Activated CD8-positive, alpha-beta T cell treated with anti-CD3 and anti-CD28 coated beads, Interleukin-2, amount 10 ng/mL, durations not matched to agents 7 days and 5 days (primary cell): ENCODE data around the gene MT1H. TPM values are rescaled to one million over a fixed set of nuclear protein-coding genes. Genes with fewer than 3 reads are reported as not detected.
"Not testable (repeated sequence)": the region's sequence is repeated elsewhere in the genome, so short reads cannot be mapped to it uniquely, and the experiment has no call there.

Source experiments
- ATAC-seq: fragments of 150-1000 bp; cut with Tn5 transposase; one replicate; pipeline ENCODE4 v1.10.0; 2021; ENCODE audit warnings: moderate library complexity
- CTCF ChIA-PET: fragments of 350-600 bp; sonication (Branson Sonifier 250); formaldehyde crosslinking; loops from one replicate; lab custom pipeline; 2021; ENCODE audit warnings: antibody characterized with exemption; lab: Charles Lee
- POLR2A ChIA-PET: fragments of 350-600 bp; sonication (Branson Sonifier 250); formaldehyde crosslinking; loops from one replicate; lab custom pipeline; 2021; ENCODE audit warnings: antibody characterized with exemption; lab: Charles Lee
- DNase-seq: peaks from one replicate; pipeline ENCODE4 v3.0.0-alpha.2; 2020
- H3K27ac Mint-ChIP-seq: one replicate; pipeline ENCODE4 v1.8.0; 2021; ENCODE audit warnings: mild to moderate bottlenecking, mixed read lengths
- H3K27me3 Mint-ChIP-seq: one replicate; pipeline ENCODE4 v1.8.0; 2021; ENCODE audit warnings: low read depth, mixed read lengths
- H3K36me3 Mint-ChIP-seq: one replicate; pipeline ENCODE4 v1.8.0; 2021; ENCODE audit warnings: low read depth, mixed read lengths
- H3K4me1 Mint-ChIP-seq: one replicate; pipeline ENCODE4 v1.8.0; 2021; ENCODE audit warnings: low read depth, mixed read lengths
- H3K4me3 Mint-ChIP-seq: one replicate; pipeline ENCODE4 v1.8.0; 2021; ENCODE audit warnings: mild to moderate bottlenecking, mixed read lengths
- H3K9me3 Mint-ChIP-seq: one replicate; pipeline ENCODE4 v1.8.0; 2022; ENCODE audit warnings: mixed read lengths; ENCODE audit not compliant: insufficient read depth
- total RNA-seq, 2 experiments: library from RNA; stranded (reverse); gene quantifications; one replicate each; pipeline ENCODE4 v1.2.3, GENCODE V29; 2021

The MT1H gene
- total RNA-seq, 2 experiments from 2014 or later: 0.84 to 1.9 TPM

DNA sequence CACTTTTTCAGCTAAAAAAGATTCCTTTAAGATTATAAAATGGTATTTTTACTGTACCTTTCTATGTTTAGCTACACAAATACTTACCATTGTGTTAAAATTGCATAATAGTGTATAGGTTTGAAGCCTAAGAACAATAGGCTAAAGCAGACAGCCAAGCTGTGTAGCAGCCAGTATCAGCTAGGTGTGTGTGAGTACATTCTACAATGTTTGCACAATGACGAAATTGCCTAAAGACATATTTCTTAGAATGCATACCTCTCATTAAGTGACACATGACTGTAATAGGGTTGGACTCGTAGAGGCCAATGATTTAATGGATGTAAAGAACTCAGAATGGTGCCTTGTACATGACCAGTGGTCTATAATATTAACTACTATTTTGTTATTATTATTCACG lies 19.8 kb upstream of the MT1H start:
- no peak for DNase-seq
- no peaks in the 10 kb centered on the region for H3K36me3 Mint-ChIP-seq
- POLR2A ChIA-PET: no interaction called here
- ATAC-seq: no peak
- peaks cover 64% of the 10 kb centered on the region for H3K27me3 Mint-ChIP-seq
- no peaks in the 10 kb centered on the region for H3K4me1 Mint-ChIP-seq
- CTCF ChIA-PET: interaction anchor here (1.4 kb wide), 1 partner anchor 12 kb away, joined by 4 read pairs; no protein-coding TSS in a partner anchor
- no peak overlapping the region for H3K27ac Mint-ChIP-seq
- H3K9me3 Mint-ChIP-seq: no peaks in the 10 kb centered on the region
- no peak overlapping the region for H3K4me3 Mint-ChIP-seq

DNA sequence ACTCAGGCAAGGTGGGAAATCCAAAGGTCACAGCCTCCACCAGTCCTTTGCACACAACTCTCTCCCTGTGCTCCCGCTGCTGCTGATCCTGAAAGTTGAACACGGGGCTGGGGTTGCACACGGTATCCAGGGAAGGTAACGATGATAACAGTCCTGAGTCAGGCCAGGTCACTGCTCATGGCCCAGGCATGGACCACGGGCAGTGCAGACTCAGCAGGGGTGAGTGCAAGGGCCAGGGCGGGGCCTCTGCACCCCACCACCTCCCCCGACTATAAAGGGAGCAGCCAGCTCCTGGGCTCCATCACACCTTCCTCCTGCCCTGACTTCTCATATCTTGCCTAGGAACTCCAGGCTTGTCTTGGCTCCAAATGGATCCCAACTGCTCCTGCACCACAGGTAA lies 18.0 kb upstream of the MT1H start, which contains the start of gene MT1B:
Gene MT1B, plus strand, starts transcription at position 301 of the 400 bp plus-strand sequence. Its CDS starts 68 bp downstream, at position 369.
- POLR2A ChIA-PET: no interaction called here
- H3K4me3 Mint-ChIP-seq: no peak within 1 kb of the TSS
- H3K4me1 Mint-ChIP-seq: no peaks in the 10 kb centered on the region
- no peak within 1 kb of the TSS for H3K27ac Mint-ChIP-seq
- ATAC-seq: no peak
- H3K27me3 Mint-ChIP-seq: peaks cover 56% of the 10 kb centered on the region
- H3K9me3 Mint-ChIP-seq: no peaks in the 10 kb centered on the region
- H3K36me3 Mint-ChIP-seq: no peaks in the 10 kb centered on the region
- CTCF ChIA-PET: interaction anchor here (1.6 kb wide), 1 partner anchor 8 kb away, joined by 7 read pairs; no protein-coding TSS in a partner anchor
- DNase-seq: no peak

DNA sequence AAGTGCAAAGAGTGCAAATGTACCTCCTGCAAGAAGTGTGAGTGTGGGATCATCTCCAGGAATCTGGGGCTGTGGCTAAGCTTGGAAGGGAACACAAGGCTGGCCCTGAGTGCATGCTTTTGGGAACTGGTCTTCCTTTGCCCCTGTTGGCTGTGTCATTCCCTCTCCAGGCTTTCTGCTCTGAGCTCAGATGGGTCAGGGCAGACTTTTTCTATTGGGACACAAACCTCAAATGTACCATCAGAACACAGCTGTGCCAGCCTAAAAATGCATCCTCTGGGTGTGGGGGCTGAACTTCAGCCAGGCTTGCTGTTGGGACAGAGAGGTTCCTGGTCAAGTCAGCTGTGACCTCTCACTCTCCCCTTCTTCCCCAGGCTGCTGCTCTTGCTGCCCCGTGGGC lies 17.0 kb upstream of the MT1H start:
- CTCF ChIA-PET: interaction anchor here (1.0 to 1.6 kb wide), 3 partner anchors 9 to 76 kb away, joined by 3 to 7 read pairs (median 3); no protein-coding TSS in a partner anchor
- no peak for DNase-seq
- Mint-ChIP-seq H3K27ac (no peak overlapping the region), H3K4me1 (peaks cover 4% of the 10 kb centered on the region), H3K27me3 (peaks cover 49% of the 10 kb centered on the region), H3K9me3 (no peaks in the 10 kb centered on the region), H3K36me3 (no peaks in the 10 kb centered on the region), H3K4me3 (no peak overlapping the region)
- POLR2A ChIA-PET: no interaction called here
- ATAC-seq: no peak

DNA sequence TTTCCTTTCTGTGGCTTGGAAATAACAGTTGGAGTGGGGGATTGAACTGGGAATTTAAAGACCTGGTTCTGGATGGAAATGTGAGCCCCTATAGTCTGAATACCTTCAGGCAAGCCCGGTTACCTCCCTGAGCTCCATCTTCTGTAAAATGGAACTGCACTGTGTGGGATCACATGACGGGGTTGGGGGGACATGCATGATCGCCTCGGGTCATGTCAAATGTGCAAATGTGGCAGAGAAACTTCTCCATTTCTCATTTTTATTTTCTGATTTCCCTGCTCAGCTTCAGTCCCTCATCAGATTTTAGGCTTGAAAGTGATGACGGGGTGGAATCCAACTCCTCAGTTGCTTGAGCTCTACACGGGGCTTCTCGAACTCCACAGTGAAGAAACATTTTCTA lies 16.4 kb upstream of the MT1H start:
- ATAC-seq (no peak), DNase-seq (no peak)
- H3K27ac Mint-ChIP-seq: no peak overlapping the region
- H3K9me3 Mint-ChIP-seq: no peaks in the 10 kb centered on the region
- H3K4me3 Mint-ChIP-seq: no peak overlapping the region
- ChIA-PET POLR2A (no interaction called here), CTCF (interaction anchor here (1.0 to 1.6 kb wide), 3 partner anchors 9 to 77 kb away, joined by 3 to 7 read pairs (median 3); no protein-coding TSS in a partner anchor)
- peaks cover 44% of the 10 kb centered on the region for H3K27me3 Mint-ChIP-seq
- H3K4me1 Mint-ChIP-seq: peaks cover 8% of the 10 kb centered on the region
- no peaks in the 10 kb centered on the region for H3K36me3 Mint-ChIP-seq

DNA sequence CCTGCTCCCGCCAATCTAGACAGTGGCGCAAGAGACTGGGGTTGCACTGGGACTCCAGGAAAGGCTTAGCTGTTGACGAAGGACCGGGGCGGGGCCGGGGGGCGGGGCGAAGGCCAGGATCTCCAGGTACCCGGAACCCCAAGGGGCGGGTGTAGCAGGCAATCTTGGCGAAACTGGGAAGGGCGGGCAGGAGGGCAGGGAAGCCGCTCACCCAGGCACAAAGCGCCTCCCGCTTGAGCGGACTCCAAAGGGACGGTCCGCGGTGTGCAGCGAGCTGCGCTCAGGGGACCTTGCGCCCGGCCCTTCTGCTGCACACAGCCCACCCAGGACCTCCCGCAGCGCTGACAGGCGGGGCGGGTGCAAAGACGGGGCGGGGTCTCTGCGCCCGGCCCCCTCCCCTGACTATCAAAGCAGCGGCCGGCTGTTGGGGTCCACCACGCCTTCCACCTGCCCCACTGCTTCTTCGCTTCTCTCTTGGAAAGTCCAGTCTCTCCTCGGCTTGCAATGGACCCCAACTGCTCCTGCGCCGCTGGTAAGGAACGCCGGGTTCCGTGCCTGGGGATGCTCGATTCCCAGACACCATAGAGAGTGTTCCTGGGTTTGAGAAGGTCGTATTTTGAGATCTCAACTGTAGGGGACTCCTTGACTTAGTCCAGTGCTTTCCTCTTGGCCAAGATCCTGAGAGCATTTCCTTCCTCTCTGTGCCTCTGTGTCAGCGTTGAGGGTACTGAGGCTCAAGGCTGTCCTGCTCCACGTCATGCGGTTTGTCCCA lies 11.9 kb upstream of the MT1H start, which contains the start of gene MT1F:
Gene MT1F, plus strand, starts transcription at position 405 of the 772 bp plus-strand sequence. Its CDS starts 100 bp downstream, at position 505.
- Mint-ChIP-seq H3K36me3 (peaks cover 4% of the 10 kb centered on the region), H3K4me1 (peaks cover 28% of the 10 kb centered on the region), H3K4me3 (peak within 1 kb of the TSS; percentile 97), H3K27me3 (peaks cover 15% of the 10 kb centered on the region), H3K27ac (peak within 1 kb of the TSS; percentile 88), H3K9me3 (no peaks in the 10 kb centered on the region)
- ATAC-seq: peak; percentile 88
- ChIA-PET CTCF (no interaction called here), POLR2A (interaction anchor here (0.6 to 2.0 kb wide), 7 partner anchors 12 to 661 kb away, joined by 3 to 11 read pairs (median 4); partner anchors contain the start of genes MT1E, MT1H, MT1X and MT2A)
- peak; percentile 81 for DNase-seq

DNA sequence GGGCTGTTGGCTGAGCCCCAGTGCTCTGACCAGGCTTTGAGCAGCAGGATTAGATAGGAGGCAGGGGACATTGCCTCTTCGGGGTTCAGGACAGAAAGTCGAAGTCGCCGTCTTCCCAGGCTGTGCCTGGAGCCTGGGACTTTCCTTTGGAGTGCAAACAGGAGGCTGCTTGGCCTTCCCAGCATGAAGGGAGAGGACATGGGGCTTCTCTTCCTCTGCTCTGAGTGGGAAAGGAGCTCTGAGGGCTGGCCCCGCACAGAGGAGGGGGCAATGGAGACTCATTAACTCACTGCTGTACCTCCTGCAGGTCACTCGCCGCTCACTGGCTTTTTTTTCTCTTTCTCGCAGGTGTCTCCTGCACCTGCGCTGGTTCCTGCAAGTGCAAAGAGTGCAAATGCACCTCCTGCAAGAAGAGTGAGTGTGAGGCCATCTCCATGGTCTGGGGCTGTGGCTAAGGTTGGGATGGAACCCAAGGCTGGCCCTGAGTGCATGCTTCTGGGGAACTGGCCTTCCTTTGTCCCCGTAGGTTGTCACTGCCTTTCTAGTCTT lies 11.2 kb upstream of the MT1H start:
- Mint-ChIP-seq H3K36me3 (peaks cover 4% of the 10 kb centered on the region), H3K27ac (peak overlapping the region; percentile 85), H3K4me1 (peaks cover 32% of the 10 kb centered on the region), H3K27me3 (peaks cover 12% of the 10 kb centered on the region), H3K4me3 (peak overlapping the region; percentile 97), H3K9me3 (no peaks in the 10 kb centered on the region)
- ChIA-PET POLR2A (interaction anchor here (0.6 to 2.0 kb wide), 5 partner anchors 15 to 661 kb away, joined by 3 to 11 read pairs (median 4); partner anchors contain the start of genes MT1E and MT2A), CTCF (no interaction called here)
- ATAC-seq (no peak), DNase-seq (no peak)

DNA sequence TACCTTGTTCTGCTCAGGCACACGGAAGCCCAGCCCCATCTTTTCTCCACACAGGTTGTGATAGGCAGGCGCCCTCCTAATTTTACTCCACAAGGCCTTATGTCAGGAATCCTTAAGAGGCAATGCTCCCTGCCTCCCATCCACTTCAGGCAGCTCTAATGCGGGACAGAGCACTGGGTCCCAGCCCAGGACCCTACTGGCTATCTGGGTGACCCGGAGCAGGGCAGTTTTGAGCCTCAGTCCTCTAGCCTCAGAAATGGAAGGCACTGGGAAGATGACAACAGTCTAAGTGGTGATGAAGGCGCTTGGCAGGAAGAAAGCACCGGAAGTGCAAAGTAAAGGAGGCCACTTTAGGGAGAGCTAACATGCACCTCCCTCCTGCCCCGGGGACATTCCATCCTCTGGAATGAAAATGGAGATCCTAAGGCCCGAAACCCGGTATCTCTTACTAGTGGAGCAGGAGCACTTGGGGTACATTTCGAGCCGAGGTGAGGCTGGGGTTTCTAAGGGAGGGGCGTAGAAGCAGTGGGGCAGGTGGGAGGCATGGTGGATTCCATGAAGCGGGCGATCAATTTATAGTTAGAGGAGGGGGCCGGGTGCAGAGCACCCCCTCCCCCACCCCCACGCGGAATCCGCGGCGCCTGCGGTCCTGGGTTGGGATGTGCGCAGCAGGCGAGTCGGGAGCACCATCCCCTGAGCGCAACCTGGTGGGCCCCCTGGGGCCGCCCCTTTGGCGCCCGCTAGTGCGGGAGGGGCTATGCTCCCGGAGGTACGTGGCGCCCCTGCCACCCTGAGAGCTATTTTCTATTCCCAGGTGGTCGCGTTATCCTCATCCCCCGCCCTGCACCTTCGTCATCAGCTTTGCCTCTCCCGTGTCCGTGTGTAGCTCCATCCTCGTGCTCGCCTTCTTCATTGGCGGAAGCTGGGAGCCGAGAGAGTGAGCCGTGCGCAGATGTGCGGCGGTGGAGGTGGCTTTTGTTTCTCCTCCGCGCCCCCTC lies 7.0 kb upstream of the MT1H start:
- ATAC-seq: peak; percentile 42
- Mint-ChIP-seq H3K27me3 (peaks cover 32% of the 10 kb centered on the region), H3K27ac (peak overlapping the region; percentile 76), H3K4me3 (peak overlapping the region; percentile 74), H3K4me1 (peaks cover 51% of the 10 kb centered on the region), H3K9me3 (no peaks in the 10 kb centered on the region), H3K36me3 (peaks cover 4% of the 10 kb centered on the region)
- ChIA-PET CTCF (interaction anchor here (0.9 to 3.0 kb wide), 6 partner anchors 11 to 86 kb away, joined by 3 to 10 read pairs (median 5); no protein-coding TSS in a partner anchor), POLR2A (interaction anchor here (0.9 to 1.0 kb wide), 4 partner anchors 10 to 269 kb away, joined by 3 read pairs; partner anchors contain the start of gene HERPUD1)
- DNase-seq: peak; percentile 57

DNA sequence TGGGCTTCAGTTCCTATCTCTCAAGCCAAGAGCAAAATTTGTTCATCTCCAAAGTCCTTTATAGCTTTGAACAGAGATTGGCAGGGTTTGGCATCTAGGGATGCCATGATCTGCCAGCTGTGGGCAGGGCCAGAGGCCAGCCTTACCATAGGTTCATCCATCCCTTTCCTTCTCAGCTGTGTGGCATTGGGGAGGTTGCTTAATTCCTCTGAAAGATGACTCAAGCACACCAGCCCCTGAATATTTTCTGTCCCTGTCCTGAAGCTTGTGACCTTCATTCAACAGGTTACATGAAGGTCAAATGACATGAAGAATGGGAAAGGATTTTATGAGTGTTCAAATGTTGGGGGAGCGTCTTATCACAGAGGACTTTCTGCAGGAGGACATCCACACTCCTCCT lies 5.1 kb upstream of the MT1H start:
- peaks cover 56% of the 10 kb centered on the region for H3K4me1 Mint-ChIP-seq
- no peak overlapping the region for H3K27ac Mint-ChIP-seq
- DNase-seq (no peak), ATAC-seq (no peak)
- no peaks in the 10 kb centered on the region for H3K9me3 Mint-ChIP-seq
- peaks cover 4% of the 10 kb centered on the region for H3K36me3 Mint-ChIP-seq
- POLR2A ChIA-PET: no interaction called here
- CTCF ChIA-PET: interaction anchor here (1.3 to 1.5 kb wide), 2 partner anchors 11 to 21 kb away, joined by 3 to 4 read pairs; no protein-coding TSS in a partner anchor
- H3K27me3 Mint-ChIP-seq: peaks cover 49% of the 10 kb centered on the region
- no peak overlapping the region for H3K4me3 Mint-ChIP-seq

DNA sequence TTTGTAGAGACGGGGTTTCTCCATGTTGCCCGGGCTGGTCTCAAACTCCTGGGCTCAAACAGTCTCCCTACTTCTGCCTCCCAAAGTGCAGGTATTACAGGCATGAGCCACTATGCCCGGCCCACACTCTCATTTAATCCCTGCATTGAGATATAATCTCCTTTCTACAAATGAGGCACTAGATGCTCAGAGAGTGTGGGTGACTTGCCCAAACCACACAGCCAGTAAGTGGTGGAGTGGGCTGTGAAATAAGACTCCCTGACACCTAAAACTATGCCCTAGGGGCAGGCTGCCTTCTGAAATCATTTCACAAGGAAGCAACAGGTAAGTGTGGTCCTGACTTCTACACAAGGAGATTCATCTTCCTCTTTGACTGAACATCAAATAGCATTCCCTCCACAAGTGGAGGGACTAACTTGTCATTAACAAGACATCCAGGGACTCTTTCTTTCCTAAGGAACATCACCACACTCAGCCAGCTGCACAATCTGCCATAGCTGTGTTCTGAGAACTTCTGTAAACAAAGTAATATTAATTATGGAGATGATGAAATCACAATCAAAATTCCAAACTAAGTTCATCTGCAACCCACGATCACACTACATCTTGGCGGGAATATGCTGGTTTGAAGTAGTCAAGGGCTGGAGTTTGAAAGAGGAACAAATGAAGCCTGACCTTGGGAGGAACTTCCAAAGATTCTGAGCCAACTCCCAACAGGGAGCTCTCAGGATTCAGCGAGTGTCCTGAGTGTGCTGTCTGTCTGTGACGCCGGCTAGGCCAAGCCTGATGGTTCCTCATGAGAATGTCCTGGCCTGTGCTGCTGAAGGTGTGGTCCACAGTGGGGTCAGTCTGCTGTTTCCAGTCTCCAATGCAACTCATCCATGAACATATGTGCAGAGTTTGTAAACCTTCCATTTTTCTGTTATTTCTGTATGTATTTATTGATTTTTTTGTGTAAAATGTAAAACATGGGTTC lies 4.0 kb upstream of the MT1H start:
- H3K27me3 Mint-ChIP-seq: peaks cover 60% of the 10 kb centered on the region
- ATAC-seq, H3K27ac Mint-ChIP-seq, DNase-seq, H3K36me3 Mint-ChIP-seq, H3K4me3 Mint-ChIP-seq, POLR2A ChIA-PET, H3K9me3 Mint-ChIP-seq: not testable (repeated sequence)
- CTCF ChIA-PET: interaction anchor here (1.5 kb wide), 1 partner anchor 22 kb away, joined by 4 read pairs; no protein-coding TSS in a partner anchor
- H3K4me1 Mint-ChIP-seq: peaks cover 60% of the 10 kb centered on the region
